Measurements from ENCODE around the gene MED27. TPM values are rescaled to one million over a fixed set of nuclear protein-coding genes. Genes with fewer than 3 reads are reported as not detected.
"Not testable (repeated sequence)": the region's sequence is repeated elsewhere in the genome, so short reads cannot be mapped to it uniquely, and the experiment has no call there.

MED27 gene
- total RNA-seq, 2 donors from 2014 or later, result 28.3 to 31.8 TPM

- Mint-ChIP-seq H3K9me3 (no peaks in the 10 kb centered on the region), H3K27ac (no peak overlapping the region), H3K36me3 (peaks cover 2 to 12% of the 10 kb centered on the region in 2 donors)
- no peak for ATAC-seq
- DNase-seq (ENCODE audit: low spot score in 2 of 2), result no peak
Observed at GRCh38 chr9:132014218-132014805, 65.4 kb downstream of the MED27 start.

GRCh38 chr9:132012704-132013357 is 66.8 kb downstream of the MED27 start:
- no peak overlapping the region for H3K27ac Mint-ChIP-seq
- no peaks in the 10 kb centered on the region for H3K9me3 Mint-ChIP-seq
- DNase-seq (ENCODE audit: low spot score in 2 of 2) (no peak), ATAC-seq (no peak)
- peaks cover 6 to 12% of the 10 kb centered on the region in 2 donors for H3K36me3 Mint-ChIP-seq

- DNase-seq (ENCODE audit: low spot score in 2 of 2), result no peak
- peaks cover 6 to 12% of the 10 kb centered on the region in 2 donors for H3K36me3 Mint-ChIP-seq
- ATAC-seq, result no peak
- no peak overlapping the region for H3K27ac Mint-ChIP-seq
- H3K9me3 Mint-ChIP-seq, result no peaks in the 10 kb centered on the region
Observed at GRCh38 chr9:132011896-132012295, 67.8 kb downstream of the MED27 start.

GRCh38 chr9:132011309-132011708 is 68.4 kb downstream of the MED27 start:
- Mint-ChIP-seq H3K27ac (no peak overlapping the region), H3K9me3 (no peaks in the 10 kb centered on the region), H3K36me3 (peaks cover 6 to 12% of the 10 kb centered on the region in 2 donors)
- ATAC-seq, result no peak
- DNase-seq (ENCODE audit: low spot score in 2 of 2), result no peak

- ATAC-seq, H3K9me3 Mint-ChIP-seq: not testable (repeated sequence)
- H3K36me3 Mint-ChIP-seq, result peaks cover 6 to 12% of the 10 kb centered on the region in 2 donors
Observed at GRCh38 chr9:132010201-132010600, 69.5 kb downstream of the MED27 start.

GRCh38 chr9:132008855-132009812 is 70.5 kb downstream of the MED27 start:
- ATAC-seq (no peak), DNase-seq (ENCODE audit: low spot score in 2 of 2) (no peak)
- H3K9me3 Mint-ChIP-seq, result no peaks in the 10 kb centered on the region
- no peak overlapping the region for H3K27ac Mint-ChIP-seq
- peaks cover 6 to 12% of the 10 kb centered on the region in 2 donors for H3K36me3 Mint-ChIP-seq

More at GRCh38 chr9:132010201-132010600, 69.5 kb downstream of the MED27 start:
- H3K27ac Mint-ChIP-seq; DNase-seq (ENCODE audit: low spot score in 2 of 2): not testable (repeated sequence)

GRCh38 chr9:132008184-132008803 is 71.4 kb downstream of the MED27 start:
- H3K27ac Mint-ChIP-seq, result no peak overlapping the region
- no peak for ATAC-seq
- DNase-seq (ENCODE audit: low spot score in 2 of 2), result no peak
- H3K9me3 Mint-ChIP-seq, result no peaks in the 10 kb centered on the region
- peaks cover 6 to 12% of the 10 kb centered on the region in 2 donors for H3K36me3 Mint-ChIP-seq

GRCh38 chr9:132007371-132008025 is 72.2 kb downstream of the MED27 start:
- H3K36me3 Mint-ChIP-seq, result peaks cover 6 to 7% of the 10 kb centered on the region in 2 donors
- no peaks in the 10 kb centered on the region for H3K9me3 Mint-ChIP-seq
- peak overlapping the region in 1 of 2 donors; percentile 13 for H3K27ac Mint-ChIP-seq
- DNase-seq (ENCODE audit: low spot score in 2 of 2) (no peak), ATAC-seq (peak in 1 of 2 donors; percentile 51)

GRCh38 chr9:132006677-132007370 is 72.8 kb downstream of the MED27 start:
- Mint-ChIP-seq H3K36me3 (peaks cover 5 to 6% of the 10 kb centered on the region in 2 donors), H3K9me3 (no peaks in the 10 kb centered on the region), H3K27ac (peak overlapping the region in 1 of 2 donors; percentile 13)
- peak; percentile 96 to 99 for ATAC-seq
- DNase-seq (ENCODE audit: low spot score in 2 of 2), result peak in 1 of 2 donors; percentile 47

- DNase-seq (ENCODE audit: low spot score in 2 of 2), result no peak
- no peak overlapping the region for H3K27ac Mint-ChIP-seq
- ATAC-seq, result no peak
- no peaks in the 10 kb centered on the region for H3K9me3 Mint-ChIP-seq
- peaks cover 0 to 6% of the 10 kb centered on the region in 2 donors for H3K36me3 Mint-ChIP-seq
Observed at GRCh38 chr9:132005899-132006298, 73.8 kb downstream of the MED27 start.

GRCh38 chr9:132004323-132004722 is 75.3 kb downstream of the MED27 start:
- Mint-ChIP-seq H3K27ac (no peak overlapping the region), H3K9me3 (no peaks in the 10 kb centered on the region), H3K36me3 (peaks cover 4% of the 10 kb centered on the region in 2 donors)
- DNase-seq (ENCODE audit: low spot score in 2 of 2), result no peak
- no peak for ATAC-seq

GRCh38 chr9:132003896-132004295 is 75.8 kb downstream of the MED27 start:
- Mint-ChIP-seq H3K36me3 (peaks cover 0 to 4% of the 10 kb centered on the region in 2 donors), H3K27ac (no peak overlapping the region), H3K9me3 (no peaks in the 10 kb centered on the region)
- ATAC-seq (no peak), DNase-seq (ENCODE audit: low spot score in 2 of 2) (no peak)

- Mint-ChIP-seq H3K36me3 (peaks cover 0 to 4% of the 10 kb centered on the region in 2 donors), H3K27ac (no peak overlapping the region), H3K9me3 (no peaks in the 10 kb centered on the region)
- ATAC-seq (no peak), DNase-seq (ENCODE audit: low spot score in 2 of 2) (no peak)
Observed at GRCh38 chr9:132003319-132003704, 76.4 kb downstream of the MED27 start.

- H3K9me3 Mint-ChIP-seq, result no peaks in the 10 kb centered on the region
Observed at GRCh38 chr9:132002643-132003318, 76.9 kb downstream of the MED27 start.

GRCh38 chr9:132001567-132001966 is 78.1 kb downstream of the MED27 start:
- H3K9me3 Mint-ChIP-seq, result no peaks in the 10 kb centered on the region
- ATAC-seq, result no peak
- DNase-seq (ENCODE audit: low spot score in 2 of 2), result no peak
- H3K27ac Mint-ChIP-seq, result no peak overlapping the region
- peaks cover 4% of the 10 kb centered on the region in 2 donors for H3K36me3 Mint-ChIP-seq

More at GRCh38 chr9:132002643-132003318, 76.9 kb downstream of the MED27 start:
- ATAC-seq, result no peak
- DNase-seq (ENCODE audit: low spot score in 2 of 2), result no peak
- Mint-ChIP-seq H3K36me3 (peaks cover 0 to 4% of the 10 kb centered on the region in 2 donors), H3K27ac (no peak overlapping the region)

All from activated naive CD4-positive, alpha-beta T cell treated with anti-CD3 and anti-CD28 coated beads, Interleukin-2, amount 50 U/mL, for 72 hours (primary cell).